T-cell (primary cell): ENCODE measurements around the gene ZNF853. TPM values are rescaled to one million over a fixed set of nuclear protein-coding genes. Genes with fewer than 3 reads are reported as not detected.
A peak's percentile ranks its signal among the peaks of the same experiment; 100 is the strongest.

ENCODE experiments used
- ATAC-seq, 4 experiments: fragments of 200-7000 bp in 3 of 4; fragments of 150-1000 bp in 1 of 4; cut with Tn5 transposase; replicated peaks in 1 of 4; 1 replicate in 3 of 4; 2 replicates in 1 of 4; pipeline ENCODE4 v1.10.0; 2021; ENCODE audit warnings: moderate library complexity in 3 of 4, mild to moderate bottlenecking in 2 of 4, moderate number of reproducible peaks in 1 of 4
- CTCF ChIA-PET, 2 donors: fragments of 300-600 bp; sonication (Branson Sonifier 250); formaldehyde crosslinking; loops; one replicate each; lab custom pipeline; 2022; ENCODE audit warnings: antibody characterized with exemption in 2 of 2; lab: Charles Lee
- POLR2A ChIA-PET, 2 donors: fragments of 300-600 bp; sonication (Branson Sonifier 250); formaldehyde crosslinking; loops; one replicate each; lab custom pipeline; 2022; ENCODE audit warnings: antibody characterized with exemption in 2 of 2; lab: Charles Lee
- DNase-seq, 35 experiments: peaks; one replicate each; pipeline versions ENCODE4 v3.0.0 to v3.0.0-alpha.2; 2013 to 2023
- H3K27ac ChIP-seq: one replicate; pipeline ENCODE4 v1.5.1; 2013; ENCODE audit warnings: low read length
- H3K27me3 ChIP-seq, 2 experiments: replicated peaks in 1 of 2; 1 replicate in 1 of 2; 2 replicates in 1 of 2; pipeline versions ENCODE4 v1.6.1 to v1.7.0; 2013; ENCODE audit warnings: low read length in 1 of 2, mixed read lengths in 1 of 2; ENCODE audit not compliant: control insufficient read depth in 2 of 2, insufficient read depth in 2 of 2; ENCODE audit errors: extremely low read depth in 1 of 2
- H3K36me3 ChIP-seq, 2 donors: 1 replicate in 1 of 2; 2 replicates in 1 of 2; pipeline versions ENCODE4 v1.6.1 to v1.7.0; 2013; ENCODE audit warnings: low read length in 1 of 2; ENCODE audit not compliant: control insufficient read depth in 2 of 2, insufficient read depth in 1 of 2; ENCODE audit errors: extremely low read depth in 1 of 2
- H3K4me1 ChIP-seq, 2 experiments: 1 replicate in 1 of 2; 2 replicates in 1 of 2; pipeline versions ENCODE4 v1.6.1 to v1.7.0; 2013; ENCODE audit warnings: low read length in 2 of 2, mixed read lengths in 1 of 2; ENCODE audit not compliant: insufficient read depth in 2 of 2, control insufficient read depth in 1 of 2; ENCODE audit errors: extremely low read depth in 1 of 2
- H3K4me3 ChIP-seq, 2 donors: 1 replicate in 1 of 2; 2 replicates in 1 of 2; pipeline versions ENCODE4 v1.5.1 to v1.7.0; 2013; ENCODE audit warnings: mild to moderate bottlenecking in 2 of 2, low read length in 1 of 2, moderate library complexity in 1 of 2; ENCODE audit not compliant: control insufficient read depth in 1 of 2; ENCODE audit errors: extremely low read depth in 1 of 2
- H3K9me3 ChIP-seq: 2 replicates; pipeline ENCODE4 v1.7.0; 2013
- H3K27ac Mint-ChIP-seq, 2 donors: one replicate each; pipeline ENCODE4 v1.8.0; 2020 to 2021; ENCODE audit warnings: mild to moderate bottlenecking in 2 of 2, mixed read lengths in 2 of 2
- H3K27me3 Mint-ChIP-seq, 2 donors: one replicate each; pipeline ENCODE4 v1.8.0; 2021 to 2022; ENCODE audit warnings: mixed read lengths in 2 of 2
- H3K36me3 Mint-ChIP-seq: one replicate; pipeline ENCODE4 v1.8.0; 2021; ENCODE audit warnings: mixed read lengths
- H3K4me1 Mint-ChIP-seq, 3 donors: one replicate each; pipeline ENCODE4 v1.8.0; 2020 to 2022; ENCODE audit warnings: mixed read lengths in 3 of 3, mild to moderate bottlenecking in 1 of 3
- H3K4me3 Mint-ChIP-seq, 3 donors: one replicate each; pipeline ENCODE4 v1.8.0; 2020 to 2022; ENCODE audit warnings: mild to moderate bottlenecking in 3 of 3, mixed read lengths in 3 of 3, moderate library complexity in 3 of 3
- H3K9me3 Mint-ChIP-seq, 3 donors: one replicate each; pipeline ENCODE4 v1.8.0; 2020 to 2022; ENCODE audit warnings: mixed read lengths in 3 of 3
- WGBS: methylation state at CpG from one replicate; pipeline ENCODE4 v1.1.5; 2013; ENCODE audit warnings: missing lambda C conversion rate; ENCODE audit not compliant: insufficient coverage; 5-methylcytosine and 5-hydroxymethylcytosine counted together
- total RNA-seq, 35 experiments: library from RNA in 6 of 35; stranded (reverse) in 6 of 35; fragments of 120-200 nt in 1 of 35; gene quantifications; one replicate each; pipeline versions ENCODE4 v1.2.1 to v1.2.4 and lab custom pipeline; 2013 to 2026

The ZNF853 gene
- total RNA-seq, 5 donors from 2014 or later (not counting 1 experiment from before 2014, with no cell fraction given), result 3.6 to 7.6 (median 5.6) TPM

DNA sequence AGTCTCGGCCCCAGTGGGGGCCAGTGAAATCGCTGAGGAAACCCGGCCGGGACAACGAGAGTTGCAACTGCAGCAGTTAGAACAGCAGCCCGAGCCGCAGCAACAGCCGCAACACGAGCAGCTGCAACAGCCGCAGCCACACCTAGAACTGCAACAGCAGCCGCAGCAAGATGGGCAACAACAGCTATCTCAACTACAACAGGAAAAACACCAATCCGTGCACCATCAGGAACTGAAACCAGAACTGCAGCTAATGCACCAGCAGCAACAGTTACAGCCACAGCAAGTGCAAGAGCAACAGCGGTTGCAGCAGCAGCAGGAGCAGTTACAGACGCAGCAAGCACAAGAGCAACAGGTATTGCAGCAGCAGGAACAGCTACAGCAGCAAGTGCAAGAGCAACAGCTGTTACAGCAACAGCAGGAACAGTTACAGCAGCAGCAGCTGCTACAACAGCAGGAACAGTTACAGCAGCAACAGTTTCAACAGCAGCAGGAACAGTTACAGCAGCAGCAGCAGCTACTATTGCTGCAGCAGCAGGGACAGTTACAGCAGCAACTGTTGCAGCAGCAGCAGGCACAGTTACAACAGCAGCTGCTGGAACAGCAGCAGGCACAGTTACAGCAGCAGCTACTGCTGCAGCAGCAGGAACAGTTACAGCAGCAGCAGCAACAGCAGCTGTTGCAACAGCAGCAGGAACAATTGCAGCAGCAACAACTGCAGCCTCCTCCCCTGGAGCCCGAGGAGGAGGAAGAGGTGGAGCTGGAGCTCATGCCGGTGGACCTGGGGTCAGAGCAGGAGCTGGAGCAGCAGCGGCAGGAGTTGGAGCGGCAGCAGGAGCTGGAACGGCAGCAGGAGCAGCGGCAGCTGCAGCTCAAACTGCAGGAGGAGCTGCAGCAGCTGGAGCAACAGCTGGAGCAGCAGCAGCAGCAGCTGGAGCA, 6.1 kb downstream of the ZNF853 start:
- peak overlapping the region; percentile 53 for H3K27ac ChIP-seq
- ATAC-seq (peak in 2 of 4 experiments; percentile 13 to 20), DNase-seq (peak in 2 of 35 experiments; percentile 10 to 32)
- H3K4me1 ChIP-seq, result peaks cover 12 to 63% of the 10 kb centered on the region in 2 experiments
- no peaks in the 10 kb centered on the region for H3K9me3 ChIP-seq
- 53% methylated on average over 20 of the region's 20 CpGs for WGBS
- no peak overlapping the region for H3K4me3 ChIP-seq
- Mint-ChIP-seq H3K27me3 (peaks cover 0 to 2% of the 10 kb centered on the region in 2 donors), H3K27ac (peak overlapping the region; percentile 77 to 89), H3K4me1 (peaks cover 48 to 58% (median 57%) of the 10 kb centered on the region in 3 donors), H3K4me3 (peak overlapping the region; percentile 59 to 63 (median 61)), H3K9me3 (no peaks in the 10 kb centered on the region), H3K36me3 (peaks cover 8% of the 10 kb centered on the region)
- no peaks in the 10 kb centered on the region for H3K36me3 ChIP-seq
- CTCF ChIA-PET, result interaction anchor here in 1 of 2 donors (0.5 to 0.6 kb wide), 3 partner anchors 69 to 794 kb away, joined by 3 to 4 read pairs (median 3); no protein-coding TSS in a partner anchor
- POLR2A ChIA-PET, result no interaction called here
- peaks cover 0 to under 1% of the 10 kb centered on the region in 2 experiments for H3K27me3 ChIP-seq

GRCh38 chr7:6622134-6622710, 6.8 kb downstream of the ZNF853 start:
- no peak overlapping the region for H3K4me3 ChIP-seq
- Mint-ChIP-seq H3K27me3 (no peaks in the 10 kb centered on the region), H3K36me3 (peaks cover 8% of the 10 kb centered on the region), H3K27ac (no peak overlapping the region), H3K9me3 (no peaks in the 10 kb centered on the region), H3K4me3 (no peak overlapping the region), H3K4me1 (peaks cover 48 to 56% (median 54%) of the 10 kb centered on the region in 3 donors)
- POLR2A ChIA-PET, result no interaction called here
- H3K4me1 ChIP-seq, result peaks cover 12 to 59% of the 10 kb centered on the region in 2 experiments
- no peaks in the 10 kb centered on the region for H3K36me3 ChIP-seq
- no peaks in the 10 kb centered on the region for H3K27me3 ChIP-seq
- CTCF ChIA-PET, result interaction anchor here in 1 of 2 donors (0.5 kb wide), 1 partner anchor 105 kb away, joined by 4 read pairs; no protein-coding TSS in a partner anchor
- no peak overlapping the region for H3K27ac ChIP-seq
- WGBS, result 98% methylated on average over 64 of the region's 67 CpGs
- no peaks in the 10 kb centered on the region for H3K9me3 ChIP-seq
- ATAC-seq, result no peak
- no peak for DNase-seq

GRCh38 chr7:6623589-6624245, 8.3 kb downstream of the ZNF853 start:
- POLR2A ChIA-PET, result no interaction called here
- Mint-ChIP-seq H3K36me3 (peaks cover 8% of the 10 kb centered on the region), H3K4me3 (peak overlapping the region; percentile 32 to 76 (median 49)), H3K4me1 (peaks cover 41 to 48% (median 46%) of the 10 kb centered on the region in 3 donors), H3K27ac (peak overlapping the region; percentile 91 to 93), H3K9me3 (no peaks in the 10 kb centered on the region), H3K27me3 (no peaks in the 10 kb centered on the region)
- peaks cover 12 to 59% of the 10 kb centered on the region in 2 experiments for H3K4me1 ChIP-seq
- no peaks in the 10 kb centered on the region for H3K9me3 ChIP-seq
- peak overlapping the region; percentile 1 to 35 for H3K4me3 ChIP-seq
- no peaks in the 10 kb centered on the region for H3K36me3 ChIP-seq
- DNase-seq, result peak in 6 of 35 experiments; percentile 14 to 45 (median 23)
- CTCF ChIA-PET, result no interaction called here
- peak; percentile 57 to 79 (median 74) for ATAC-seq
- 49% methylated on average over 9 of the region's 15 CpGs for WGBS
- no peaks in the 10 kb centered on the region for H3K27me3 ChIP-seq
- H3K27ac ChIP-seq, result peak overlapping the region; percentile 25

- H3K4me1 Mint-ChIP-seq, result peaks cover 37 to 47% (median 45%) of the 10 kb centered on the region in 3 donors
- peaks cover 12 to 58% of the 10 kb centered on the region in 2 experiments for H3K4me1 ChIP-seq
- H3K36me3 ChIP-seq, result no peaks in the 10 kb centered on the region
- no peaks in the 10 kb centered on the region for H3K9me3 ChIP-seq
- H3K27me3 Mint-ChIP-seq, result no peaks in the 10 kb centered on the region
- ATAC-seq (no peak), DNase-seq (no peak)
- 100% methylated on average over 1 of the region's 3 CpGs for WGBS
- H3K36me3 Mint-ChIP-seq, result peaks cover 8% of the 10 kb centered on the region
- peak overlapping the region; percentile 25 for H3K27ac ChIP-seq
- H3K27me3 ChIP-seq, result no peaks in the 10 kb centered on the region
- H3K4me3 ChIP-seq, result peak overlapping the region; percentile 1 to 35
- peak overlapping the region; percentile 32 to 76 (median 49) for H3K4me3 Mint-ChIP-seq
- no peaks in the 10 kb centered on the region for H3K9me3 Mint-ChIP-seq
- peak overlapping the region; percentile 91 to 93 for H3K27ac Mint-ChIP-seq
- ChIA-PET CTCF (no interaction called here), POLR2A (no interaction called here)
Measured at GRCh38 chr7:6624246-6624611, 8.8 kb downstream of the ZNF853 start.

DNA sequence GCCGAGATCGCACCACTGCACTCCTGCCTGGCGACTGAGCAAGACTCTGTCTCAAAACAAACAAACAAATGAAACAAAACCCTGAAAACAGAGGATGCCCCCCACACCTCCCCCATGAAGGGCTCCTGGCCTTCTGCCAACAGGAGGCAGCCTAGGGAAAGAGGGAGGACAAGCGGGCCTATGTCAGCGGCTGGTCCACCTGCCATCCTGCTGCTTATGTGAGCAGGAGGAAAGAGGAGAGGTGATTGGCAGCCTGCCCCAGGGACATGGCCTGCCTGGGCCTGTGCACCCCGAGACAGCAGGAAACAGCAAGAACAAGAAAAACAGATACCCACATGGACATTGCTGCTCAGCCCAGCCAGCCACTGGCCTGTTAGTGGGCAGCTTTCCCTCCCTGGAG, 12.6 kb downstream of the ZNF853 start:
- Mint-ChIP-seq H3K4me1 (peaks cover 11 to 21% (median 20%) of the 10 kb centered on the region in 3 donors), H3K36me3 (no peaks in the 10 kb centered on the region), H3K27ac (no peak overlapping the region), H3K4me3 (no peak overlapping the region), H3K27me3 (no peaks in the 10 kb centered on the region), H3K9me3 (no peaks in the 10 kb centered on the region)
- Histone ChIP-seq H3K36me3 (no peaks in the 10 kb centered on the region), H3K27me3 (no peaks in the 10 kb centered on the region), H3K9me3 (no peaks in the 10 kb centered on the region), H3K4me3 (no peak overlapping the region), H3K4me1 (peaks cover 8 to 25% of the 10 kb centered on the region in 2 experiments), H3K27ac (no peak overlapping the region)
- DNase-seq (no peak), ATAC-seq (no peak)
- CTCF ChIA-PET, result no interaction called here
- POLR2A ChIA-PET, result no interaction called here
- 100% methylated on average over 1 of the region's 6 CpGs for WGBS
